Measurements from ENCODE around the gene FREM2. TPM values are rescaled to one million over a fixed set of nuclear protein-coding genes. Genes with fewer than 3 reads are reported as not detected.

The FREM2 gene
- total RNA-seq, 2 experiments from 2014 or later: not detected

DNA sequence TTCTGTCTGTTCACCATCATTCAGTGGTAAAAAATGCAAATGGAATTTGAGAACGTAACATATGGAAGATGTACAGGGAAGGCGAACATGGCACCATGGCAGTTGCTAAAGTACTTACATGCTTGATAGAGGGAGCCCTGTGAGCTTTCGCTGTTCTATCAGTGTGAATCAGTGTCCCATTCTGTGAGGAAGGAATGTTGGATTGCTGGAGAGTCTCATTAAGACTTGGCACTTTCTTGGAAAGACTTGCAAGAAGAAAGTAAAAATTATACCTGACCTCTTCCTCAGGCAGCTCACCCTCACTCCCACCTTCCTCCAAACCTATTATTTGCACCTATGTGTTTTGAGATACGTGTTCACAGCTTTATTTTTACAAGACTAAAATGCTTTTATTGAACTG is 43.5 kb downstream of the FREM2 start:
- Histone ChIP-seq H2AFZ (ENCODE audit: low read length) (no peak overlapping the region), H3K9me2 (ENCODE audit: insufficient read depth, low read length) (no peaks in the 10 kb centered on the region), H4K20me1 (ENCODE audit: insufficient read depth, low read length) (no peaks in the 10 kb centered on the region), H3K36me3 (ENCODE audit: insufficient read depth, low read length) (no peaks in the 10 kb centered on the region), H3K4me2 (ENCODE audit: low read length) (no peak overlapping the region), H3K4me1 (ENCODE audit: insufficient read depth, low read length, poor library complexity, severe bottlenecking) (no peaks in the 10 kb centered on the region), H3K79me2 (ENCODE audit: insufficient read depth, low read depth, low read length) (no peaks in the 10 kb centered on the region), H3K27ac (ENCODE audit: low read depth, low read length, poor library complexity, severe bottlenecking) (no peak overlapping the region), H3K4me3 (ENCODE audit: low read depth, low read length, poor library complexity, severe bottlenecking) (no peak overlapping the region), H3K9me3 (ENCODE audit: low read length) (no peaks in the 10 kb centered on the region)
- TF ChIP-seq, protein P1, sequence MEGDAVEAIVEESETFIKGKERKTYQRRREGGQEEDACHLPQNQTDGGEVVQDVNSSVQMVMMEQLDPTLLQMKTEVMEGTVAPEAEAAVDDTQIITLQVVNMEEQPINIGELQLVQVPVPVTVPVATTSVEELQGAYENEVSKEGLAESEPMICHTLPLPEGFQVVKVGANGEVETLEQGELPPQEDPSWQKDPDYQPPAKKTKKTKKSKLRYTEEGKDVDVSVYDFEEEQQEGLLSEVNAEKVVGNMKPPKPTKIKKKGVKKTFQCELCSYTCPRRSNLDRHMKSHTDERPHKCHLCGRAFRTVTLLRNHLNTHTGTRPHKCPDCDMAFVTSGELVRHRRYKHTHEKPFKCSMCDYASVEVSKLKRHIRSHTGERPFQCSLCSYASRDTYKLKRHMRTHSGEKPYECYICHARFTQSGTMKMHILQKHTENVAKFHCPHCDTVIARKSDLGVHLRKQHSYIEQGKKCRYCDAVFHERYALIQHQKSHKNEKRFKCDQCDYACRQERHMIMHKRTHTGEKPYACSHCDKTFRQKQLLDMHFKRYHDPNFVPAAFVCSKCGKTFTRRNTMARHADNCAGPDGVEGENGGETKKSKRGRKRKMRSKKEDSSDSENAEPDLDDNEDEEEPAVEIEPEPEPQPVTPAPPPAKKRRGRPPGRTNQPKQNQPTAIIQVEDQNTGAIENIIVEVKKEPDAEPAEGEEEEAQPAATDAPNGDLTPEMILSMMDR (conservative IDR thresholded peaks at IDR 0.05; ENCODE audit: low read length): no peak
- TF ChIP-seq EZH2phosphoT487 (IDR thresholded peaks at IDR 0.05; ENCODE audit: borderline replicate concordance, low read depth, low read length): no peak
- POLR2A ChIA-PET: no interaction called here
- DNase-seq (ENCODE audit: low spot score): no peak
- intact Hi-C loops (cut with micrococcal nuclease; ENCODE audit: unreplicated experiment): no loop called here
- no TSS peak for BruUV-seq (replicated peaks)
- CTCF ChIA-PET (ENCODE audit: unreplicated experiment): no interaction called here

DNA sequence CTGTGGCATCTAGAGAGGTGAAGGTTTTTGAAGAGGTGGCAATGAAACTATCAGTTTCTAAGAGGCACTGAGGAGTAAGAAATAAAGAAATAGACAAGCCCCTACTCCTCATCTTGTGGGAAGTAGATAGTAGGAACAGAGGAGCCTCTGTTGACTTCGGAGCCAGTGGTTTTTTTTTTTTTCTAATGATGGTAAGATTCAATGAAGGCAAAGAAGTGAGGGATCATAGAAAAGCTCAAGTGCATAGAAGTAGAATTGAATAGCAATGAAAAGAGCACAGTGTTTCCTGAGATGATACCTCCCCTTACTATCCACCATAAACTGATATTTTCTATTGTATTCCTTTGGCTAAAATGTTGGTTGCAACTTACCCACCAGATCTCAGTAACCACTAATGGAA is 46.3 kb downstream of the FREM2 start:
- H3K36me3 ChIP-seq (ENCODE audit: insufficient read depth, low read length): no peaks in the 10 kb centered on the region
- H2AFZ ChIP-seq (ENCODE audit: low read length): no peak overlapping the region
- no peak for TF ChIP-seq EZH2phosphoT487 (IDR thresholded peaks at IDR 0.05; ENCODE audit: borderline replicate concordance, low read depth, low read length)
- TF ChIP-seq, protein P1 (conservative IDR thresholded peaks at IDR 0.05; ENCODE audit: low read length): no peak

DNA sequence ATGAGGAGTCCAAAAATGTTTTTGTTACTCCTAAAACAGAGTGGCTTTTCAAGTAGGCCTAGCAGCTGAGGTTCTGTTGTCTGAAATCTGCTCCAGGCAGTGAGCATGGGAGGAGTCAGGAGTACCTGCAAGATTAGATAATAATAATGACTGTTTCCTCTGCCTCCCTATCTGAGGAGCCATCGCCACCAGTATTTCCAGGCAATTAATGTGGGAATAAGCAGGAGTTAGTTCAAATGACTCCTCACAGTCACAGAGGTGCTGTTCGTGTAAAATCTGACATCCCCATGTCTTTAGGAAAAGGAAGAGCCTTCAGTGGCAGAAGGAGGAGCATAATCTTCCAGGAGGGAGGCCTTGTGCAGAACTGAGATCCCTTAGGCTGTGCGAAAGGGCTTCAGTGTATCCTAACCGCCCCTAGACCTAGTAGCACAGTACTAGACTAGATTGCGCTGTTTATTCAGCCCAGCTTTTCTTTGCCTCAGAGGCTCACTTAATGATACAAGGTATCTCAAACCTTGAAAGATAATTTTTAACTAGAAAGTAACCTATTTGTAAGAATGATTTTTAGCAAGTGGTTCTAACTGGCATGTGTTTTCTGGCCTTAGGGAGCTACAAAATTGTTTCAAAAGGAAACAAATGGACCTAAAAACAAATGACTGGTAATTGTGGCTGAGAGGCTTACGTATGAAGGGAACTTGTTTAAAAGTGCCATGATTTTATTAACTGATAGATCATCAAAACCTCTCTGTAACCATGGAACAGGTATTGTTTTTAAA is 49.0 kb downstream of the FREM2 start:
- no peak for DNase-seq (ENCODE audit: low spot score)
- CTCF ChIA-PET (ENCODE audit: unreplicated experiment): interaction anchor here (0.5 kb wide), 1 partner anchor 161 kb away, joined by 3 read pairs; no protein-coding TSS in a partner anchor
- POLR2A ChIA-PET: interaction anchor here (0.5 kb wide), 1 partner anchor 1836 kb away, joined by 3 read pairs; no protein-coding TSS in a partner anchor
- no peaks in the 10 kb centered on the region for H3K4me1 ChIP-seq (ENCODE audit: insufficient read depth, low read length, poor library complexity, severe bottlenecking)
- no TSS peak for BruUV-seq (replicated peaks)
- H3K4me3 ChIP-seq (ENCODE audit: low read depth, low read length, poor library complexity, severe bottlenecking): no peak overlapping the region
- intact Hi-C loops (cut with micrococcal nuclease; ENCODE audit: unreplicated experiment): no loop called here
- no peaks in the 10 kb centered on the region for H3K36me3 ChIP-seq (ENCODE audit: insufficient read depth, low read length)
- H2AFZ ChIP-seq (ENCODE audit: low read length): no peak overlapping the region
- no peak overlapping the region for H3K4me2 ChIP-seq (ENCODE audit: low read length)
- no peaks in the 10 kb centered on the region for H3K9me2 ChIP-seq (ENCODE audit: insufficient read depth, low read length)
- H3K27ac ChIP-seq (ENCODE audit: low read depth, low read length, poor library complexity, severe bottlenecking): no peak overlapping the region
- TF ChIP-seq EZH2phosphoT487 (IDR thresholded peaks at IDR 0.05; ENCODE audit: borderline replicate concordance, low read depth, low read length): no peak
- TF ChIP-seq, protein P1 (conservative IDR thresholded peaks at IDR 0.05; ENCODE audit: low read length): no peak
- no peaks in the 10 kb centered on the region for H4K20me1 ChIP-seq (ENCODE audit: insufficient read depth, low read length)
- H3K9me3 ChIP-seq (ENCODE audit: low read length): no peaks in the 10 kb centered on the region
- no peaks in the 10 kb centered on the region for H3K79me2 ChIP-seq (ENCODE audit: insufficient read depth, low read depth, low read length)

More for the DNA sequence above, 46.3 kb downstream of the FREM2 start:
- Histone ChIP-seq H3K27ac (ENCODE audit: low read depth, low read length, poor library complexity, severe bottlenecking) (no peak overlapping the region), H3K4me1 (ENCODE audit: insufficient read depth, low read length, poor library complexity, severe bottlenecking) (no peaks in the 10 kb centered on the region), H4K20me1 (ENCODE audit: insufficient read depth, low read length) (no peaks in the 10 kb centered on the region), H3K4me3 (ENCODE audit: low read depth, low read length, poor library complexity, severe bottlenecking) (no peak overlapping the region), H3K9me3 (ENCODE audit: low read length) (no peaks in the 10 kb centered on the region), H3K4me2 (ENCODE audit: low read length) (no peak overlapping the region), H3K79me2 (ENCODE audit: insufficient read depth, low read depth, low read length) (no peaks in the 10 kb centered on the region), H3K9me2 (ENCODE audit: insufficient read depth, low read length) (no peaks in the 10 kb centered on the region)
- intact Hi-C loops (cut with micrococcal nuclease; ENCODE audit: unreplicated experiment): no loop called here
- ChIA-PET CTCF (ENCODE audit: unreplicated experiment) (no interaction called here), POLR2A (interaction anchor here (0.6 kb wide), 1 partner anchor 1268 kb away, joined by 4 read pairs; no protein-coding TSS in a partner anchor)
- BruUV-seq (replicated peaks): no TSS peak
- no peak for DNase-seq (ENCODE audit: low spot score)

Data from OCI-LY7 (cell line).